H9 (cell line): ENCODE measurements around the gene ITGA1. TPM values are rescaled to one million over a fixed set of nuclear protein-coding genes. Genes with fewer than 3 reads are reported as not detected.

Experiments used
- DNase-seq: peaks from one replicate; pipeline ENCODE4 v3.0.0-alpha.2; 2017
- H2AFZ ChIP-seq: one replicate; pipeline ENCODE4 v1.6.1; 2013; ENCODE audit warnings: mild to moderate bottlenecking, low read length, control low read depth, moderate library complexity
- H2AK5ac ChIP-seq: 2 replicates; pipeline ENCODE4 v1.6.1; 2013; ENCODE audit warnings: low read length, control low read depth, mixed read lengths; ENCODE audit not compliant: insufficient read length
- H2BK120ac ChIP-seq: one replicate; pipeline ENCODE4 v1.6.1; 2013; ENCODE audit warnings: low read depth, mild to moderate bottlenecking, low read length, control low read depth, inconsistent platforms; ENCODE audit not compliant: poor library complexity, severe bottlenecking
- H2BK12ac ChIP-seq: 2 replicates; pipeline ENCODE4 v1.6.1; 2013; ENCODE audit warnings: low read length, control low read depth, mixed read lengths, low read depth; ENCODE audit not compliant: insufficient read length
- H2BK15ac ChIP-seq: 2 replicates; pipeline ENCODE4 v1.6.1; 2013; ENCODE audit warnings: low read depth, low read length, control low read depth
- H2BK20ac ChIP-seq: one replicate; pipeline ENCODE4 v1.6.1; 2013; ENCODE audit warnings: low read depth, mild to moderate bottlenecking, low read length, control low read depth, inconsistent platforms; ENCODE audit not compliant: poor library complexity, severe bottlenecking
- H2BK5ac ChIP-seq: 2 replicates; pipeline ENCODE4 v1.6.1; 2013; ENCODE audit warnings: low read length, control low read depth, mixed read lengths; ENCODE audit not compliant: insufficient read length
- H3K14ac ChIP-seq: 2 replicates; pipeline ENCODE4 v1.6.1; 2013; ENCODE audit warnings: low read length, control low read depth; ENCODE audit not compliant: insufficient read depth
- H3K18ac ChIP-seq: 2 replicates; pipeline ENCODE4 v1.6.1; 2013; ENCODE audit warnings: low read depth, mild to moderate bottlenecking, mixed read lengths, low read length, control low read depth; ENCODE audit not compliant: insufficient read length
- H3K23ac ChIP-seq: 2 replicates; pipeline ENCODE4 v1.6.1; 2013; ENCODE audit warnings: low read length, control low read depth, mixed read lengths, low read depth; ENCODE audit not compliant: insufficient read length
- H3K23me2 ChIP-seq: 2 replicates; pipeline ENCODE4 v1.6.1; 2013; ENCODE audit warnings: low read depth, mild to moderate bottlenecking, mixed read lengths, low read length, control low read depth; ENCODE audit not compliant: insufficient read length, poor library complexity, severe bottlenecking
- H3K27ac ChIP-seq: 2 replicates; pipeline ENCODE4 v1.5.1; 2013; ENCODE audit warnings: low read length, control low read depth, mixed read lengths, low read depth; ENCODE audit not compliant: insufficient read length
- H3K27me3 ChIP-seq: 2 replicates; pipeline ENCODE4 v1.6.1; 2013; ENCODE audit warnings: low read length, control low read depth, inconsistent platforms; ENCODE audit not compliant: insufficient read depth
- H3K4ac ChIP-seq: 2 replicates; pipeline ENCODE4 v1.6.1; 2013; ENCODE audit warnings: low read depth, mild to moderate bottlenecking, control low read depth, inconsistent platforms, low read length, moderate library complexity
- H3K4me1 ChIP-seq: 2 replicates; pipeline ENCODE4 v1.6.1; 2013; ENCODE audit warnings: low read length, control low read depth, inconsistent platforms; ENCODE audit not compliant: insufficient read depth
- H3K4me2 ChIP-seq: 2 replicates; pipeline ENCODE4 v1.6.1; 2013; ENCODE audit warnings: low read length, control low read depth, mixed read lengths; ENCODE audit not compliant: insufficient read length, insufficient read depth
- H3K56ac ChIP-seq: 2 replicates; pipeline ENCODE4 v1.6.1; 2013; ENCODE audit warnings: low read depth, mild to moderate bottlenecking, mixed read lengths, low read length, control low read depth; ENCODE audit not compliant: insufficient read length
- H3K79me1 ChIP-seq: 2 replicates; pipeline ENCODE4 v1.6.1; 2013; ENCODE audit warnings: low read depth, mild to moderate bottlenecking, moderate library complexity, low read length, control low read depth, inconsistent platforms; ENCODE audit not compliant: insufficient read depth, poor library complexity, severe bottlenecking
- H3K79me2 ChIP-seq: 2 replicates; pipeline ENCODE4 v1.6.1; 2013; ENCODE audit warnings: low read length, control low read depth, inconsistent platforms; ENCODE audit not compliant: insufficient read depth
- H3K9ac ChIP-seq: 2 replicates; pipeline ENCODE4 v1.6.1; 2013; ENCODE audit warnings: low read length, control low read depth, mixed read lengths; ENCODE audit not compliant: insufficient read length; ENCODE audit errors: extremely low read depth
- H3K9me3 ChIP-seq: one replicate; pipeline ENCODE4 v1.6.1; 2013; ENCODE audit warnings: low read depth, low read length, inconsistent platforms; ENCODE audit not compliant: control insufficient read depth
- H3T11ph ChIP-seq: one replicate; pipeline ENCODE4 v1.6.1; 2013; ENCODE audit warnings: mild to moderate bottlenecking, low read length, control low read depth, inconsistent platforms
- H4K20me1 ChIP-seq: one replicate; pipeline ENCODE4 v1.6.1; 2013; ENCODE audit not compliant: control insufficient read depth, insufficient read length, insufficient read depth
- H4K5ac ChIP-seq: 2 replicates; pipeline ENCODE4 v1.6.1; 2013; ENCODE audit warnings: low read depth, mild to moderate bottlenecking, mixed read lengths, low read length, control low read depth; ENCODE audit not compliant: insufficient read length
- H4K8ac ChIP-seq: replicated peaks from 2 replicates; pipeline ENCODE4 v1.6.1; 2013; ENCODE audit warnings: low read length, control low read depth, mixed read lengths, low read depth; ENCODE audit not compliant: insufficient read length
- H4K91ac ChIP-seq: 2 replicates; pipeline ENCODE4 v1.6.1; 2013; ENCODE audit warnings: low read depth, mild to moderate bottlenecking, moderate library complexity, mixed read lengths, low read length, control low read depth; ENCODE audit not compliant: insufficient read length
- H3K27ac Mint-ChIP-seq, 3 experiments: 2 replicates in 2 of 3; 3 replicates in 1 of 3; pipeline ENCODE4 v1.8.0; 2020 to 2021; ENCODE audit warnings: mixed read lengths in 3 of 3, mild to moderate bottlenecking in 1 of 3, moderate library complexity in 1 of 3
- H3K27me3 Mint-ChIP-seq: 2 replicates; pipeline ENCODE4 v1.8.0; 2021; ENCODE audit warnings: low read depth, mild to moderate bottlenecking, moderate library complexity, mixed read lengths
- H3K36me3 Mint-ChIP-seq, 3 experiments: 2 replicates in 2 of 3; 3 replicates in 1 of 3; pipeline ENCODE4 v1.8.0; 2020 to 2021; ENCODE audit warnings: low read depth in 3 of 3, mixed read lengths in 3 of 3; ENCODE audit not compliant: insufficient read depth in 1 of 3
- H3K4me1 Mint-ChIP-seq, 2 experiments: 2 replicates each; pipeline ENCODE4 v1.8.0; 2020; ENCODE audit warnings: mixed read lengths in 2 of 2
- H3K4me3 Mint-ChIP-seq, 2 experiments: 2 replicates in 1 of 2; 3 replicates in 1 of 2; pipeline ENCODE4 v1.8.0; 2020 to 2021; ENCODE audit warnings: mild to moderate bottlenecking in 2 of 2, mixed read lengths in 2 of 2, moderate library complexity in 1 of 2
- H3K9me3 Mint-ChIP-seq, 2 experiments: 2 replicates in 1 of 2; 3 replicates in 1 of 2; pipeline ENCODE4 v1.8.0; 2020; ENCODE audit warnings: mild to moderate bottlenecking in 2 of 2, mixed read lengths in 2 of 2, moderate library complexity in 1 of 2
- CTCF ChIP-seq: fragments of 200-600 bp; sonication (generic); conservative IDR thresholded peaks from 3 replicates; pipeline ENCODE4 v1.8.0; 2021; ENCODE audit warnings: antibody characterized with exemption, mild to moderate bottlenecking
- WGBS: extraction: QIAGEN DNeasy Blood & Tissue Kit; methylation state at CpG from one replicate; pipeline ENCODE4 v1.1.7; 2013; ENCODE audit warnings: missing lambda C conversion rate, low lambda C conversion rate, mixed read lengths; ENCODE audit not compliant: insufficient read length; ENCODE audit errors: extremely low coverage; 5-methylcytosine and 5-hydroxymethylcytosine counted together
- total RNA-seq: library from RNA; stranded (reverse); gene quantifications from 2 replicates; pipeline ENCODE4 v1.2.1, GENCODE V29; 2021

Gene ITGA1
- total RNA-seq, 1 experiment from 2014 or later, result 3.9 TPM

GRCh38 chr5:52977264-52977897 is 189.7 kb downstream of the ITGA1 start:
- TF ChIP-seq CTCF, result no peak
- H3K4me3 Mint-ChIP-seq, result no peak overlapping the region
- no peak overlapping the region for H2BK20ac ChIP-seq
- no peak overlapping the region for H2BK12ac ChIP-seq
- no peak overlapping the region for H2AFZ ChIP-seq
- H2AK5ac ChIP-seq, result no peak overlapping the region
- H2BK15ac ChIP-seq, result no peak overlapping the region
- no peak overlapping the region for H3K27ac Mint-ChIP-seq
- H4K8ac ChIP-seq, result no peak overlapping the region
- H3K18ac ChIP-seq, result no peak overlapping the region
- peaks cover 6% of the 10 kb centered on the region for H3K9me3 ChIP-seq
- no peak overlapping the region for H2BK120ac ChIP-seq
- DNase-seq, result no peak
- H3K36me3 Mint-ChIP-seq, result peaks cover 4 to 11% (median 10%) of the 10 kb centered on the region in 3 experiments; a peak in 5 of 7 replicates
- no peak overlapping the region for H2BK5ac ChIP-seq
- H3K9me3 Mint-ChIP-seq, result peaks cover 25 to 29% of the 10 kb centered on the region in 2 experiments
- no peak overlapping the region for H3K14ac ChIP-seq
- no peaks in the 10 kb centered on the region for H3K79me2 ChIP-seq
- H3T11ph ChIP-seq, result no peak overlapping the region
- no peak overlapping the region for H3K4me2 ChIP-seq
- no peak overlapping the region for H3K23ac ChIP-seq
- no peaks in the 10 kb centered on the region for H3K23me2 ChIP-seq
- no peaks in the 10 kb centered on the region for H3K4me1 Mint-ChIP-seq
- H4K20me1 ChIP-seq, result no peaks in the 10 kb centered on the region
- H4K91ac ChIP-seq, result no peak overlapping the region
- no peak overlapping the region for H3K9ac ChIP-seq
- H4K5ac ChIP-seq, result no peak overlapping the region
- H3K4ac ChIP-seq, result no peak overlapping the region
- no peak overlapping the region for H3K56ac ChIP-seq
- no CpG with 5 or more reads among the region's 7 CpGs for WGBS
- no peak overlapping the region for H3K27ac ChIP-seq
- no peaks in the 10 kb centered on the region for H3K4me1 ChIP-seq
- H3K27me3 ChIP-seq, result no peaks in the 10 kb centered on the region
- no peaks in the 10 kb centered on the region for H3K79me1 ChIP-seq
- H3K27me3 Mint-ChIP-seq, result peaks cover 2% of the 10 kb centered on the region; the same call in 1 of the 2 replicates
